Left renal pelvis (tissue), 4 donors: ENCODE data around the gene CYP19A1. TPM values are rescaled to one million over a fixed set of nuclear protein-coding genes. Genes with fewer than 3 reads are reported as not detected.
A peak's percentile ranks its signal among the peaks of the same experiment; 100 is the strongest.
"Not testable (repeated sequence)": the region's sequence is repeated elsewhere in the genome, so short reads cannot be mapped to it uniquely, and the experiment has no call there.

Experiments used
- DNase-seq, 4 donors: peaks; one replicate each; pipeline ENCODE4 v3.0.0-alpha.2; 2013; ENCODE audit warnings: low read depth in 4 of 4, low spot score in 3 of 4
- polyA plus RNA-seq, 4 donors: library from polyadenylated mRNA; unstranded; fragments of 120-200 nt; gene quantifications; one replicate each; pipeline ENCODE4 v1.2.1, GENCODE V29; 2013; ENCODE audit not compliant: insufficient read length in 4 of 4

The CYP19A1 gene
- polyA plus RNA-seq, 4 donors: 0.66 TPM; not detected in 3

GRCh38 chr15:51189669-51190385 lies 148.6 kb downstream of the CYP19A1 start:
- DNase-seq: no peak

DNA sequence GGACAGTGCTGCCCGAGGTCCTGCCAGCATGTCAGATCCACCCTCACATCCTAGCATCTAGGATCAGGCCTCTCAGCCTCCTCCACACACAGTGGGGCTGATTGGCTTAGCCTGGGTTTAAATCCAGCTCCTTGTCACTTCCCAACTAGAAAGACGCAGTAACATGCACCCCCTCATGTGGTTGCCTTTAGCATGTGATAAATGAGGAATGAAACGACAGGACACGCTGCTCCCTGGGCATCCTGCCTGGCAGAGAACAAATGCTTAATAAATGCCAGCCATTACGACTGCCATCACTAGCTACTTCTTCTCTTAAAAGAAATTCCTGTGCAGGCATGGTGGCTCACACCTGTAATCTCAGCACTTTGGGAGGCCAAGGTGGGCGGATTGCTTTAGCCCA lies 149.6 kb downstream of the CYP19A1 start:
- DNase-seq: not testable (repeated sequence)

DNA sequence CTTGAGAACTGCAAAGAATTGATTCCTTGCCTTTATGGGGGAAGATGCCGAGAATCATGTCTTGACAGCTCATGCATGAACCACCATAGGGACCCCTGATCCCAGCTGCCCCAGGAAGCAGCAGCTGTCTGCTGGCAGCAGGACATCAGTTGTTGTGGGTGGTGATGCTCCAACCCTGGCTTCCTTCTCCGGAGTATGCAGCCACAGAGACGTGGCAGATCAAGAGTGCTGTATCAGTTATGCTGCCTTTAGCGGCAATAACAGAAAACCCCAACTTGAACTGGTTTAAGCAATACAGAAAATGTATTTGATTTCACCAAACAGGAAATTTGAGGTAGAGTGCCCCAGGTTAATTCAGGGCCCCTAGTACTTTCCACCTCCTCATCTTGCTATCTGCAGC lies 151.5 kb downstream of the CYP19A1 start:
- no peak for DNase-seq

DNA sequence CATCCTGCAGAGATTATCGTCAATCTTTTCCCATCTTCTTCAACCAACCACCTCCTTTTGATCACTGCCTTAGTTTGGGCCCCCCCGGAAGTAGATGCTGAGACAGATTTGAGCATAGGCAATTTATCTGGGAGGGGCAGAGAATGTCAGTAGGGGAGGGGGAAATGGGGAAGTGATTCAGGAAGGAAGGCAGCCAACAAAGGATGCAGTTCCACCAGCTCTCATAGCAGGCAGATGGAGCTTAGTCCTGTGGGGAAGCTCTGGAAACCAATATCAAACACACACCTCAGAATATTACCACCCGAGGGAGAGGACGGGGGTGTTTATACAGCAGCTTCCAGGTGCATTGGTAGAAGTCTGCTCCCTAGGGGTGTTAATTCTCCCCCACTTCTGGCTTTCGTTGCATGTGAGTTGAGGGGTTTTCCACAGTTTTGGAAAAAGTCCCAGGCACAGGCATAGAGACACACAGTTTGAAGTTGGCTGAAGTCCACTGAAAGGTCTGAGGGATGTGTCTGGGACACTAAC lies 152.2 kb downstream of the CYP19A1 start:
- DNase-seq: no peak

GRCh38 chr15:51185213-51186159 lies 152.9 kb downstream of the CYP19A1 start:
- DNase-seq: no peak

DNA sequence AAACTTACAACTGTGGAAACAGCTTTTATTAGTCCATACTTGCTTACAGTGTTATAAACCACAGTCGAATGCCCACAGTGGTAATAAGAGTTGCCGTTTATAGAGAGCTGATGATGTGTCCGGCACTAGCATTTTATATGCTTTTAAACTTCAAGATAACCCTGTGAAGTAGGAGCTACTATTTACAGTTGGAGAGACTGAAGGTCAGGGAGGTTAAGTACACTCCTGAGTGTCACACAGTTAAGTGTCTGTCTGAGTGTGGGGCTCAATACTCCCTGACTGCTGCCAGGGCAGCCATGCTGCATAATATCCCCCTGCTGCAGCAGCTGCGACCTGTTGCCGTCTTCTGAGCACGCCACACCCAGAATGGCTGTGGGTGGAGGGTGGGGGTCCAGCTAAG lies 153.8 kb downstream of the CYP19A1 start:
- no peak for DNase-seq

- no peak for DNase-seq
These were observed 155.3 kb downstream of the CYP19A1 start for GRCh38 chr15:51183076-51183475.

- DNase-seq: no peak
These were observed 156.5 kb downstream of the CYP19A1 start for GRCh38 chr15:51181905-51182304.

DNA sequence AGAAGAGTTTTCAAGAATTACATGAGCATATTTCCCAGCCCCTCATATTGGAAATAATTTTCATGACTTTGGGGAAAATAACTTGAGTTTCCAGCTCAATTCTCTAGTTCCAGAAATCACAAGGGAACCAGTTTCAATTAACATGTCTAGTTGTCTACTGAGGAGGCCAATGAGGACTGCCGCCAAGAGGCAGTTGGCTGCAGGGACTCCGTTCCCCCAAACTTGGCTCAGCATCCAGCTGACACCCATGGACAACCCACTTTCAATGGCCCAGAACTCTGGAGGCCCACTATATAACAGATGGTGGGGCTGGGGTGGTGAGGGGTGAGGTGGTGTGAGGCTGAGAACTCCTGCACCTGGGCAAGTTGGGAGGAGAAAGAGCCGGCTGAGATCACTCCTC lies 157.2 kb downstream of the CYP19A1 start:
- DNase-seq: no peak

- no peak for DNase-seq
These were observed 157.9 kb downstream of the CYP19A1 start for GRCh38 chr15:51180534-51180933.

DNA sequence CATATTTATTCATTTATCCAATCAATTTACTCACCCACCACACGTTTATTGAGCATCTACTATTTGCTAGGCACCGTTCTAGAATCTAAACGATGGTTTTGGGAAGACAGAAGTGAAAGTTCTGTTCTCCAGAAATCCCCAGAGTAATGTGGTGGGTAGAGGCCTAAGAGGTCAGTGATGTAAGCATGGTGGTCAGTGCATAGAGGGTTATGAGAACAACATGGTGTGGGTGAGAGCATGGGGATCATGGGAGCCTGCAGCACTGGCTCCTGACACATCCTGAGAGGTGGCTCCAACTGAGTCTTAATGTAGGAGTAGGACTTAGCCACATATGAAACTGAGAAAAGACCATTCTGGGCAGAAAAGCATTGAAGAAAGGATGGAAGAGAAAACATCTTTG lies 158.4 kb downstream of the CYP19A1 start:
- no peak for DNase-seq

- no peak for DNase-seq
These were observed 166.2 kb downstream of the CYP19A1 start for GRCh38 chr15:51172193-51172592.

- no peak for DNase-seq
These were observed 166.8 kb downstream of the CYP19A1 start for GRCh38 chr15:51171634-51171932.

DNA sequence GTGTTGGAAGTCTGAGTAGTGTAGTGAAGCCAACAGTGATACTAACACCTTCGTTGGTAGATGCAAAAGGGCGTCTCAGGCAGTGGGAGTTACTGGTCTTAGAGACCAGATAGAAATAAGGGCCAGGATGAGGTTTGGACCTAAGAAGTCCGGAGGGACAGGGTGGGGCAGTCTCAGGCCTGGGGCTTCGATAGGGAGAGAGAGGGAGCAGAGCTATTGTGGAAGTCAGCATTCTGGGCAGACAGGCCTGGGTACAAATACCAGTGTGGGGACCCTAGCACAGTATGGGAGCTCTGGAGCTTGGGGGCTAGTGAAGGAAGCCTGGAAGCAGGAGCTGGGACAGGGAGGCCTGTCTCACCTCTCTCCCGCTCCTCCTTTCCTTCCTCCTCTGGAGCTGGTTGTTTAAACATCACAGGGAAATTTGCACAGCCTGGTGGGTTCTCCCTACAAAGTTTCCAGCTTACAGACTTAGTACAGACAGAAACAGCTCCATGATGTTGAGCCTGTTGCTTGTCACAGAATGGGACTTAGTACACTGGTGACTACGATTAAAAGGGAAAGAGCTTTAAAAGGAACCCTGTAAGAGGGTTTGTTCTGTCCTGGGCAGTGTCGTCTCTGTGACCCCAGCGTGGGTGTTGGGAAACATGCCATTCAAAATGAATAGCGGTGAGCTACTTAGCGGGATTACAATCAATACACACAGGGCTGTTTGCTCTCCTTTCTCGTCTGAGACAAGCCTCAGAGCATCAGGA lies 167.3 kb downstream of the CYP19A1 start:
- no peak for DNase-seq

- no peak for DNase-seq
These were observed 169.7 kb downstream of the CYP19A1 start for GRCh38 chr15:51168700-51169099.

DNA sequence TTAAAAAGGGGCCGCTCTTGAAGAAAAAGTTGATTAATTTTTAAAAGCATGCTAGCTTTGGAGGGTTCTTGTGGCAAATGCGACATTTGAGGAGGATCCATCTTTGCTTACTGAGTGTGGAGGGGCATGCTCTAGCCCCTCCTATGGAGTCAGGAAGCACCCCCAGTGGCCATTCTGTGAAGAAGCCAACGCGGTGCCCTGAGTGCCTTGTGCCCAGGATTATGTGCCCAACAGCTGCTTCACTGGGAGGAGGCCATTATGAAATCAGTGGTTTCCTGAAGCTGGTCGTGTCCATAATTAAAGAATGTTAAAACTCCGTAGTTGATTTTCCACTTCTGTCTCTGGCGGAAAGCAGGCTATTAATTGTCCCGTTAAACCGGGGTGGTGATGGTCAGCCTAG lies 174.6 kb downstream of the CYP19A1 start:
- DNase-seq: no peak

DNA sequence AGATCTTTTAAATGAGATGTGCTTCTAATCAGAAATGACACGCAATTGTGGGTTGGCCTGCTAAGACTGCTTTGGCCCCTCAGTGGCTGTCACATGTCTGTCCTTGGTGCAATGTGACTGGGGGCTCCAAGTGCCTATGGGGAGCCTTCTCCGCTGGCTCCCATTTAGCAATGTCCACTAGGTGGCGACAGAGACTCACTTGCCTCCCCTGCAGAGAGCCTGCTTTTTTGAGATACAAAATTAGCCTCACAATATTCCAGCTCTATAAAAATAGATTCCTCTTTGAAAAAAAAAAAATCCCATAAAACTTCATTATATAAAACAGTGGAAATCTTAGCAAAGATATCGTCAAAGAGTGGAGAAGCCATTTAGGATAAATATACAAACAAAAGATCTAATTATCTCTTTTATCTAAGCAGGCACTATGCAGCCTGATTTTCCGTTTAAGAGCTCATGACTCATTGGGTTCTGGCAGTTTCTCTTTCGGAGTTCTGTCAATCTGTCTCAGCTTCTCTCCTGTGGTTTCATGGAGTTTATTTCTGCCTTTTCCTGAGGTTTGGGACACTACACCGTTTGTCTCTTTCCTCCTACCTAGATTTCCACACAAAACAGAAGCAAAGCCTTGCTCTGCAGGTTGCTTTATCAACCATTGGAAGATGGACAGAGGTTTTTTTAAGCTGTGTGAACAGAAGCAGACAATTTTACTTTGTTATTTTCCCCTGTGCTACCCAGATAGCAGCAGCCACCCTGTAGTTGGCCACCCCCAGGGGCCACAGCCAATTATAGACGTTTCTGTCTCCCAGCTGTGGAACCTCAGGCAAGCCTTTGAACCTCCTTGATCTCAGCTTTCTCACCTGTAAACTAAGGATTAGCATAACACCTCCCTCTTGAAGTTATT lies 175.3 kb downstream of the CYP19A1 start:
- DNase-seq: peak in 2 of 4 donors; percentile 36 to 43

DNA sequence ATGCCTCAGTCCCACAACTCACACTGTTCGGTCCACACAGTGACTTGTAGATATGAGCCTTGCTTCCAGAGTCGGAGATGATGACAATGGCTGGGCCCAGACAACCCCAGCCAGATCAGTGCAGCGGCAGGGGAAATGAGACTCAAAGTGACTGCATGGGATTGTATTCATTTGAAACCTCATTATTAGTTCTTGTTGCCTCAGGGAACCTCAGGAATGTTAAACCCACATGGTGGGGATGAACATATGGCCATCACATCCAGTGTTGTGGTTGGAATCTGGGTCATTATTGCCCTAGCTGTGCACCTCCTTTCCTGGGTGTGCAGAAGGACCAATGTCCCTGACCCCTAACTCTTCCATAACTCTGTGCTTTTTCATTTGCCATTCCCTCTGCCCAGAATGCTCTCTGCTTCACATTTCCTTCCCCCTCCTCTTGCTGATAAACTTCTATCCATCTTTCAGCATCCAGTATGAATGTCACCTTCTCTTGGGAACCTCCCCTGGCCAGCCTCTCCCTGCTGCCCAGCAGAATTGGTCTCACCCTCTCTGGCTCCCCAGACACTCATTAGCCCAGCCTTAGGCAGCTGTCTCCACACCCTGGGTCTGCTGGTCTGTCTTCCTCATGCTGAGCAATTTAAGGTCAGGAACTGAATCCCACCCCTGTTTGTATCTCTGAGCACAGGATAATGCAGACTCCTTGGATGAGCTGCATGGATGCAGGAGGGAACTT lies 176.7 kb downstream of the CYP19A1 start:
- DNase-seq: no peak

GRCh38 chr15:51160484-51160883 lies 177.9 kb downstream of the CYP19A1 start:
- DNase-seq: no peak
